ENCODE data around the gene CPNE1.

Gene CPNE1

GRCh38 chr20:35710884-35711587, 46.3 kb upstream of the CPNE1 start (continued):
- TF ChIP-seq, protein P1, sequence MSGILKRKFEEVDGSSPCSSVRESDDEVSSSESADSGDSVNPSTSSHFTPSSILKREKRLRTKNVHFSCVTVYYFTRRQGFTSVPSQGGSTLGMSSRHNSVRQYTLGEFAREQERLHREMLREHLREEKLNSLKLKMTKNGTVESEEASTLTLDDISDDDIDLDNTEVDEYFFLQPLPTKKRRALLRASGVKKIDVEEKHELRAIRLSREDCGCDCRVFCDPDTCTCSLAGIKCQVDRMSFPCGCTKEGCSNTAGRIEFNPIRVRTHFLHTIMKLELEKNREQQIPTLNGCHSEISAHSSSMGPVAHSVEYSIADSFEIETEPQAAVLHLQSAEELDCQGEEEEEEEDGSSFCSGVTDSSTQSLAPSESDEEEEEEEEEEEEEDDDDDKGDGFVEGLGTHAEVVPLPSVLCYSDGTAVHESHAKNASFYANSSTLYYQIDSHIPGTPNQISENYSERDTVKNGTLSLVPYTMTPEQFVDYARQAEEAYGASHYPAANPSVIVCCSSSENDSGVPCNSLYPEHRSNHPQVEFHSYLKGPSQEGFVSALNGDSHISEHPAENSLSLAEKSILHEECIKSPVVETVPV (CRISPR knock-in tag; IDR thresholded peaks at IDR 0.05): no peak
- no peak for TF ChIP-seq SNAI2 (CRISPR knock-in tag; IDR thresholded peaks at IDR 0.05)
- no peak for TF ChIP-seq PPARA (CRISPR knock-in tag; IDR thresholded peaks at IDR 0.05; ENCODE audit: borderline replicate concordance)
- no peak for TF ChIP-seq TSHZ2 (CRISPR knock-in tag; IDR thresholded peaks at IDR 0.05)
- no peak for TF ChIP-seq ZC3H10 (CRISPR knock-in tag; IDR thresholded peaks at IDR 0.05)

DNA sequence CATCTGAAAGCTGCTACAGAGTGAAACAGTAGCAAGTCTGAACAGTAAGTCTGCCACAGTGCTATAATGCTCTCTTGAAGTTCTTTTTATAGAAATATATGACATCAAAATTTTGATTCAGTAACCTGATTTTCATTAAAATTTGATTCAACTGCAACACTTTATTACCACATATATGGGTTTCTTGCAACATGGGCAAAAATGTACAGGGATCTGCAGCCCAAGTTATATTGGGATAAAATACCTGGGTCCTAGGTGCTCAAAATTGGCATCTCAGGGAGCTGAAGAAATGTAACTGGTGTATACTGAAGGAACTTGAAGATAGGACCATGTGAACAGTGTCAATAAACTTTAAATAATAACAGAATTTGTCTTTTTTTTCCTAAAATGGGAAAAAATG, 45.3 kb upstream of the CPNE1 start:
- no peak for ATAC-seq
- TF ChIP-seq POU6F1 (CRISPR knock-in tag; IDR thresholded peaks at IDR 0.05; ENCODE audit: borderline replicate concordance, low read depth): no peak
- no peak for TF ChIP-seq RARB (CRISPR knock-in tag; IDR thresholded peaks at IDR 0.05)
- TF ChIP-seq ZFP3 (CRISPR knock-in tag; IDR thresholded peaks at IDR 0.05): no peak
- no peak for TF ChIP-seq PPARA (CRISPR knock-in tag; IDR thresholded peaks at IDR 0.05; ENCODE audit: borderline replicate concordance)
- TF ChIP-seq CREB5 (CRISPR knock-in tag; IDR thresholded peaks at IDR 0.05; ENCODE audit: low read depth): no peak
- no peak for TF ChIP-seq TOX (CRISPR knock-in tag; IDR thresholded peaks at IDR 0.05; ENCODE audit: borderline replicate concordance)
- no peak for TF ChIP-seq ESRRG (CRISPR knock-in tag; IDR thresholded peaks at IDR 0.05)
- no peak for TF ChIP-seq SNAI2 (CRISPR knock-in tag; IDR thresholded peaks at IDR 0.05)
- TF ChIP-seq ZC3H10 (CRISPR knock-in tag; IDR thresholded peaks at IDR 0.05): no peak
- TF ChIP-seq TCF4 (CRISPR knock-in tag; IDR thresholded peaks at IDR 0.05; ENCODE audit: borderline replicate concordance): no peak
- no peak for TF ChIP-seq OSR1 (CRISPR knock-in tag; IDR thresholded peaks at IDR 0.05)
- TF ChIP-seq BACH2 (CRISPR knock-in tag; IDR thresholded peaks at IDR 0.05; ENCODE audit: borderline replicate concordance): no peak
- TF ChIP-seq ZFP30 (CRISPR knock-in tag; IDR thresholded peaks at IDR 0.05): no peak
- TF ChIP-seq GLIS3 (CRISPR knock-in tag; IDR thresholded peaks at IDR 0.05): no peak
- TF ChIP-seq ISL1 (CRISPR knock-in tag; IDR thresholded peaks at IDR 0.05): no peak
- no peak for TF ChIP-seq ZNF70 (CRISPR knock-in tag; IDR thresholded peaks at IDR 0.05)
- TF ChIP-seq, protein P2, sequence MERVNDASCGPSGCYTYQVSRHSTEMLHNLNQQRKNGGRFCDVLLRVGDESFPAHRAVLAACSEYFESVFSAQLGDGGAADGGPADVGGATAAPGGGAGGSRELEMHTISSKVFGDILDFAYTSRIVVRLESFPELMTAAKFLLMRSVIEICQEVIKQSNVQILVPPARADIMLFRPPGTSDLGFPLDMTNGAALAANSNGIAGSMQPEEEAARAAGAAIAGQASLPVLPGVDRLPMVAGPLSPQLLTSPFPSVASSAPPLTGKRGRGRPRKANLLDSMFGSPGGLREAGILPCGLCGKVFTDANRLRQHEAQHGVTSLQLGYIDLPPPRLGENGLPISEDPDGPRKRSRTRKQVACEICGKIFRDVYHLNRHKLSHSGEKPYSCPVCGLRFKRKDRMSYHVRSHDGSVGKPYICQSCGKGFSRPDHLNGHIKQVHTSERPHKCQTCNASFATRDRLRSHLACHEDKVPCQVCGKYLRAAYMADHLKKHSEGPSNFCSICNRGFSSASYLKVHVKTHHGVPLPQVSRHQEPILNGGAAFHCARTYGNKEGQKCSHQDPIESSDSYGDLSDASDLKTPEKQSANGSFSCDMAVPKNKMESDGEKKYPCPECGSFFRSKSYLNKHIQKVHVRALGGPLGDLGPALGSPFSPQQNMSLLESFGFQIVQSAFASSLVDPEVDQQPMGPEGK (CRISPR knock-in tag; IDR thresholded peaks at IDR 0.05; ENCODE audit: borderline replicate concordance): no peak
- TF ChIP-seq, protein P1 (CRISPR knock-in tag; IDR thresholded peaks at IDR 0.05): no peak
- TF ChIP-seq CSDC2 (CRISPR knock-in tag; IDR thresholded peaks at IDR 0.05): no peak

Measured in SK-N-SH treated with all-trans-retinoic acid at 6 μM for 48 hours (cell line).